ENCODE results near the gene GPRIN3. TPM values are rescaled to one million over a fixed set of nuclear protein-coding genes. Genes with fewer than 3 reads are reported as not detected.
"Not testable (repeated sequence)": the region's sequence is repeated elsewhere in the genome, so short reads cannot be mapped to it uniquely, and the experiment has no call there.

GPRIN3 gene
- total and polyA plus RNA-seq, 2 experiments from 2014 or later: 0.01 TPM; not detected in 1

GRCh38 chr4:89254847-89255246 is 52.8 kb downstream of the GPRIN3 start:
- TF ChIP-seq EZH2phosphoT487 (IDR thresholded peaks at IDR 0.05; ENCODE audit: insufficient read depth, low read depth): no peak
- DNase-seq: peak; percentile 57
- Histone ChIP-seq H3K36me3 (ENCODE audit: low read depth) (no peaks in the 10 kb centered on the region), H3K4me3 (no peak overlapping the region), H3K9ac (no peak overlapping the region), H4K20me1 (ENCODE audit: insufficient read depth) (no peaks in the 10 kb centered on the region), H3K4me2 (ENCODE audit: unreplicated experiment) (no peak overlapping the region), H2AFZ (no peak overlapping the region), H3K27ac (no peak overlapping the region), H3K79me2 (ENCODE audit: insufficient read depth) (no peaks in the 10 kb centered on the region), H3K9me3 (ENCODE audit: low read depth) (no peaks in the 10 kb centered on the region), H3K4me1 (ENCODE audit: insufficient read depth) (no peaks in the 10 kb centered on the region), H3F3A (ENCODE audit: insufficient read depth) (no peaks in the 10 kb centered on the region), H3K27me3 (replicated peaks; ENCODE audit: insufficient read depth) (0 out of 2 replicates have a peak, but pooled peaks cover 17% of the 10 kb centered on the region), H3K9me2 (ENCODE audit: insufficient read depth) (no peaks in the 10 kb centered on the region)
- WGBS, 2 experiments (ENCODE audit: low coverage in 1 of 2, low lambda C conversion rate in 2 of 2, missing lambda C conversion rate in 2 of 2): 0 to 3% methylated on average over 3 of the region's 3 CpGs
- in situ Hi-C loops (cut with MboI): loop anchor here (10.0 kb wide), 1 partner anchor 180 kb away; no protein-coding TSS in a partner anchor

- not testable (repeated sequence) for H3K9me3 ChIP-seq (ENCODE audit: low read depth); DNase-seq; H3F3A ChIP-seq (ENCODE audit: insufficient read depth); H3K9me2 ChIP-seq (ENCODE audit: insufficient read depth); H2AFZ ChIP-seq; H3K4me2 ChIP-seq (ENCODE audit: unreplicated experiment); H3K79me2 ChIP-seq (ENCODE audit: insufficient read depth); H3K27ac ChIP-seq; H4K20me1 ChIP-seq (ENCODE audit: insufficient read depth); H3K4me1 ChIP-seq (ENCODE audit: insufficient read depth); H3K4me3 ChIP-seq; H3K9ac ChIP-seq; H3K36me3 ChIP-seq (ENCODE audit: low read depth)
- in situ Hi-C loops (cut with MboI): loop anchor here (10.0 kb wide), 1 partner anchor 180 kb away; no protein-coding TSS in a partner anchor
- WGBS, 2 experiments (ENCODE audit: low coverage in 1 of 2, low lambda C conversion rate in 2 of 2, missing lambda C conversion rate in 2 of 2): 73 to 75% methylated on average over 4 of the region's 4 CpGs
- H3K27me3 ChIP-seq (replicated peaks; ENCODE audit: insufficient read depth): 0 out of 2 replicates have a peak, but pooled peaks cover 17% of the 10 kb centered on the region
These were observed 53.3 kb downstream of the GPRIN3 start for GRCh38 chr4:89254347-89254746.

- in situ Hi-C loops (cut with MboI): loop anchor here (10.0 kb wide), 1 partner anchor 181 kb away; no protein-coding TSS in a partner anchor
- 57 to 59% methylated on average over 1 of the region's 1 CpG for WGBS, 2 experiments (ENCODE audit: low coverage in 1 of 2, low lambda C conversion rate in 2 of 2, missing lambda C conversion rate in 2 of 2)
These were observed 53.7 kb downstream of the GPRIN3 start for GRCh38 chr4:89253935-89254334.

GRCh38 chr4:89253311-89253710 is 54.3 kb downstream of the GPRIN3 start:
- no peaks in the 10 kb centered on the region for H4K20me1 ChIP-seq (ENCODE audit: insufficient read depth)
- no peak overlapping the region for H3K4me2 ChIP-seq (ENCODE audit: unreplicated experiment)
- no peak overlapping the region for H3K4me3 ChIP-seq
- TF ChIP-seq EZH2phosphoT487 (IDR thresholded peaks at IDR 0.05; ENCODE audit: insufficient read depth, low read depth) (no peak), EZH2 (IDR thresholded peaks at IDR 0.05; ENCODE audit: insufficient read depth, poor library complexity, severe bottlenecking) (no peak)
- in situ Hi-C loops (cut with MboI): loop anchor here (10.0 kb wide), 1 partner anchor 181 kb away; no protein-coding TSS in a partner anchor
- no peaks in the 10 kb centered on the region for H3K4me1 ChIP-seq (ENCODE audit: insufficient read depth)
- H3K9me2 ChIP-seq (ENCODE audit: insufficient read depth): no peaks in the 10 kb centered on the region
- no peak overlapping the region for H3K9ac ChIP-seq
- no peak for DNase-seq
- H2AFZ ChIP-seq: no peak overlapping the region
- no peaks in the 10 kb centered on the region for H3F3A ChIP-seq (ENCODE audit: insufficient read depth)
- no peaks in the 10 kb centered on the region for H3K9me3 ChIP-seq (ENCODE audit: low read depth)
- no peaks in the 10 kb centered on the region for H3K36me3 ChIP-seq (ENCODE audit: low read depth)
- no peaks in the 10 kb centered on the region for H3K79me2 ChIP-seq (ENCODE audit: insufficient read depth)
- H3K27ac ChIP-seq: no peak overlapping the region
- 0 out of 2 replicates have a peak, but pooled peaks cover 14% of the 10 kb centered on the region for H3K27me3 ChIP-seq (replicated peaks; ENCODE audit: insufficient read depth)
- WGBS, 2 experiments (ENCODE audit: low coverage in 1 of 2, low lambda C conversion rate in 2 of 2, missing lambda C conversion rate in 2 of 2): 73 to 86% methylated on average over 4 of the region's 4 CpGs

More at GRCh38 chr4:89253935-89254334, 53.7 kb downstream of the GPRIN3 start:
- Histone ChIP-seq H2AFZ (no peak overlapping the region), H4K20me1 (ENCODE audit: insufficient read depth) (no peaks in the 10 kb centered on the region), H3K9me3 (ENCODE audit: low read depth) (no peaks in the 10 kb centered on the region), H3K27me3 (replicated peaks; ENCODE audit: insufficient read depth) (0 out of 2 replicates have a peak, but pooled peaks cover 17% of the 10 kb centered on the region), H3K4me3 (no peak overlapping the region), H3K4me2 (ENCODE audit: unreplicated experiment) (no peak overlapping the region), H3K4me1 (ENCODE audit: insufficient read depth) (no peaks in the 10 kb centered on the region), H3K79me2 (ENCODE audit: insufficient read depth) (no peaks in the 10 kb centered on the region), H3K27ac (no peak overlapping the region), H3F3A (ENCODE audit: insufficient read depth) (no peaks in the 10 kb centered on the region), H3K36me3 (ENCODE audit: low read depth) (no peaks in the 10 kb centered on the region), H3K9me2 (ENCODE audit: insufficient read depth) (no peaks in the 10 kb centered on the region), H3K9ac (no peak overlapping the region)
- TF ChIP-seq EZH2 (IDR thresholded peaks at IDR 0.05; ENCODE audit: insufficient read depth, poor library complexity, severe bottlenecking) (no peak), EZH2phosphoT487 (IDR thresholded peaks at IDR 0.05; ENCODE audit: insufficient read depth, low read depth) (no peak)
- DNase-seq: no peak

- Histone ChIP-seq H3K27ac (no peak overlapping the region), H2AFZ (no peak overlapping the region), H3K4me3 (no peak overlapping the region), H3F3A (ENCODE audit: insufficient read depth) (no peaks in the 10 kb centered on the region), H3K9me3 (ENCODE audit: low read depth) (no peaks in the 10 kb centered on the region), H3K79me2 (ENCODE audit: insufficient read depth) (no peaks in the 10 kb centered on the region), H3K36me3 (ENCODE audit: low read depth) (no peaks in the 10 kb centered on the region), H3K27me3 (replicated peaks; ENCODE audit: insufficient read depth) (no peaks in the 10 kb centered on the region), H3K9ac (no peak overlapping the region), H3K4me1 (ENCODE audit: insufficient read depth) (no peaks in the 10 kb centered on the region), H3K4me2 (ENCODE audit: unreplicated experiment) (no peak overlapping the region), H3K9me2 (ENCODE audit: insufficient read depth) (no peaks in the 10 kb centered on the region), H4K20me1 (ENCODE audit: insufficient read depth) (no peaks in the 10 kb centered on the region)
- DNase-seq: no peak
- in situ Hi-C loops (cut with MboI): loop anchor here (10.0 kb wide), 1 partner anchor 183 kb away; no protein-coding TSS in a partner anchor
- TF ChIP-seq EZH2 (IDR thresholded peaks at IDR 0.05; ENCODE audit: insufficient read depth, poor library complexity, severe bottlenecking): no peak
These were observed 56.2 kb downstream of the GPRIN3 start for GRCh38 chr4:89251396-89251795.

Data from GM23248 (cell line).